ENCODE measurements around the gene LMTK2.

The LMTK2 gene

GRCh38 chr7:98251231-98251600 lies 144.6 kb downstream of the LMTK2 start:
- no peak for DNase-seq
- no peaks in the 10 kb centered on the region for H3K9me3 ChIP-seq (ENCODE audit: severe bottlenecking)
- peak overlapping the region; percentile 90 for H3K4me3 ChIP-seq (ENCODE audit: low read depth, low read length)
- H3K36me3 ChIP-seq, result peaks cover 33% of the 10 kb centered on the region
- peak overlapping the region; percentile 98 for H3K27ac ChIP-seq
- H3K27me3 ChIP-seq (ENCODE audit: insufficient read depth, low read depth, severe bottlenecking), result no peaks in the 10 kb centered on the region
- no peak for TF ChIP-seq CTCF (IDR thresholded peaks at IDR 0.05; ENCODE audit: low read depth, low read length)

- H3K4me3 ChIP-seq (ENCODE audit: low read depth, low read length), result peak within 1 kb of the TSS; percentile 90
- H3K27me3 ChIP-seq (ENCODE audit: insufficient read depth, low read depth, severe bottlenecking), result no peaks in the 10 kb centered on the region
- TF ChIP-seq CTCF (IDR thresholded peaks at IDR 0.05; ENCODE audit: low read depth, low read length), result no peak
- DNase-seq, result peak; percentile 95
- peak within 1 kb of the TSS; percentile 98 for H3K27ac ChIP-seq
- no peaks in the 10 kb centered on the region for H3K9me3 ChIP-seq (ENCODE audit: severe bottlenecking)
- H3K36me3 ChIP-seq, result peaks cover 34% of the 10 kb centered on the region
Measured at GRCh38 chr7:98251601-98252424, 145.2 kb downstream of the LMTK2 start, which contains the start of gene TECPR1. Gene TECPR1, minus strand, starts transcription at chr7:98252232. Its CDS starts 6,086 bp downstream, at chr7:98246146.

GRCh38 chr7:98252425-98253054 lies 145.9 kb downstream of the LMTK2 start:
- no peak for DNase-seq
- TF ChIP-seq CTCF (IDR thresholded peaks at IDR 0.05; ENCODE audit: low read depth, low read length), result no peak
- Histone ChIP-seq H3K4me3 (ENCODE audit: low read depth, low read length) (peak overlapping the region; percentile 90), H3K9me3 (ENCODE audit: severe bottlenecking) (no peaks in the 10 kb centered on the region), H3K27me3 (ENCODE audit: insufficient read depth, low read depth, severe bottlenecking) (no peaks in the 10 kb centered on the region), H3K27ac (peak overlapping the region; percentile 98), H3K36me3 (peaks cover 34% of the 10 kb centered on the region)

GRCh38 chr7:98254516-98254915 lies 147.9 kb downstream of the LMTK2 start:
- no peak for TF ChIP-seq CTCF (IDR thresholded peaks at IDR 0.05; ENCODE audit: low read depth, low read length)
- no peak for DNase-seq
- Histone ChIP-seq H3K36me3 (peaks cover 24% of the 10 kb centered on the region), H3K27ac (no peak overlapping the region), H3K27me3 (ENCODE audit: insufficient read depth, low read depth, severe bottlenecking) (no peaks in the 10 kb centered on the region), H3K4me3 (ENCODE audit: low read depth, low read length) (no peak overlapping the region), H3K9me3 (ENCODE audit: severe bottlenecking) (no peaks in the 10 kb centered on the region)

- DNase-seq, result no peak
- Histone ChIP-seq H3K27ac (no peak overlapping the region), H3K9me3 (ENCODE audit: severe bottlenecking) (no peaks in the 10 kb centered on the region), H3K27me3 (ENCODE audit: insufficient read depth, low read depth, severe bottlenecking) (no peaks in the 10 kb centered on the region), H3K36me3 (peaks cover 23% of the 10 kb centered on the region), H3K4me3 (ENCODE audit: low read depth, low read length) (no peak overlapping the region)
- no peak for TF ChIP-seq CTCF (IDR thresholded peaks at IDR 0.05; ENCODE audit: low read depth, low read length)
Measured at GRCh38 chr7:98254951-98255610, 148.4 kb downstream of the LMTK2 start.

All from WERI-Rb-1 (cell line).